ENCODE measurements around the gene CIAO3. TPM values are rescaled to one million over a fixed set of nuclear protein-coding genes. Genes with fewer than 3 reads are reported as not detected.

Gene CIAO3
- total RNA-seq, 2 experiments from 2014 or later: 33.3 to 38.2 TPM

- H3K27ac Mint-ChIP-seq: no peak overlapping the region
- no peak for ATAC-seq (ENCODE audit: poor library complexity)
- H3K4me1 Mint-ChIP-seq (ENCODE audit: low read depth): no peaks in the 10 kb centered on the region
- POLR2A ChIA-PET: no interaction called here
- H3K27ac ChIP-seq (ENCODE audit: low read depth in 1 of 2, low read length in 2 of 2): no peak overlapping the region
- H3K4me1 ChIP-seq (ENCODE audit: insufficient read depth, low read length): no peaks in the 10 kb centered on the region
- no peaks in the 10 kb centered on the region for H3K9me3 Mint-ChIP-seq
- no peak overlapping the region for H3K4me3 ChIP-seq (ENCODE audit: low read length)
- H3K4me3 Mint-ChIP-seq: no peak overlapping the region
- TF ChIP-seq, protein P1, sequence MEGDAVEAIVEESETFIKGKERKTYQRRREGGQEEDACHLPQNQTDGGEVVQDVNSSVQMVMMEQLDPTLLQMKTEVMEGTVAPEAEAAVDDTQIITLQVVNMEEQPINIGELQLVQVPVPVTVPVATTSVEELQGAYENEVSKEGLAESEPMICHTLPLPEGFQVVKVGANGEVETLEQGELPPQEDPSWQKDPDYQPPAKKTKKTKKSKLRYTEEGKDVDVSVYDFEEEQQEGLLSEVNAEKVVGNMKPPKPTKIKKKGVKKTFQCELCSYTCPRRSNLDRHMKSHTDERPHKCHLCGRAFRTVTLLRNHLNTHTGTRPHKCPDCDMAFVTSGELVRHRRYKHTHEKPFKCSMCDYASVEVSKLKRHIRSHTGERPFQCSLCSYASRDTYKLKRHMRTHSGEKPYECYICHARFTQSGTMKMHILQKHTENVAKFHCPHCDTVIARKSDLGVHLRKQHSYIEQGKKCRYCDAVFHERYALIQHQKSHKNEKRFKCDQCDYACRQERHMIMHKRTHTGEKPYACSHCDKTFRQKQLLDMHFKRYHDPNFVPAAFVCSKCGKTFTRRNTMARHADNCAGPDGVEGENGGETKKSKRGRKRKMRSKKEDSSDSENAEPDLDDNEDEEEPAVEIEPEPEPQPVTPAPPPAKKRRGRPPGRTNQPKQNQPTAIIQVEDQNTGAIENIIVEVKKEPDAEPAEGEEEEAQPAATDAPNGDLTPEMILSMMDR (IDR thresholded peaks at IDR 0.05): no peak
- peaks cover 0 to 3% of the 10 kb centered on the region in 2 experiments for H3K27me3 ChIP-seq (ENCODE audit: control insufficient read depth in 1 of 2, insufficient read depth in 2 of 2, low read length in 2 of 2)
- intact Hi-C loops (cut with DNase I, micrococcal nuclease): no loop called here
- H3K36me3 ChIP-seq (ENCODE audit: insufficient read depth, low read length): no peaks in the 10 kb centered on the region
- CTCF ChIA-PET: no interaction called here
- no peaks in the 10 kb centered on the region for H3K9me3 ChIP-seq (ENCODE audit: control insufficient read depth in 1 of 2, insufficient read depth in 1 of 2, low read length in 2 of 2)
- no peaks in the 10 kb centered on the region for H3K36me3 Mint-ChIP-seq (ENCODE audit: low read depth)
- DNase-seq: no peak
- peaks cover 5% of the 10 kb centered on the region for H3K27me3 Mint-ChIP-seq
Observed at GRCh38 chr16:775236-775796, 34.5 kb upstream of the CIAO3 start.

DNA sequence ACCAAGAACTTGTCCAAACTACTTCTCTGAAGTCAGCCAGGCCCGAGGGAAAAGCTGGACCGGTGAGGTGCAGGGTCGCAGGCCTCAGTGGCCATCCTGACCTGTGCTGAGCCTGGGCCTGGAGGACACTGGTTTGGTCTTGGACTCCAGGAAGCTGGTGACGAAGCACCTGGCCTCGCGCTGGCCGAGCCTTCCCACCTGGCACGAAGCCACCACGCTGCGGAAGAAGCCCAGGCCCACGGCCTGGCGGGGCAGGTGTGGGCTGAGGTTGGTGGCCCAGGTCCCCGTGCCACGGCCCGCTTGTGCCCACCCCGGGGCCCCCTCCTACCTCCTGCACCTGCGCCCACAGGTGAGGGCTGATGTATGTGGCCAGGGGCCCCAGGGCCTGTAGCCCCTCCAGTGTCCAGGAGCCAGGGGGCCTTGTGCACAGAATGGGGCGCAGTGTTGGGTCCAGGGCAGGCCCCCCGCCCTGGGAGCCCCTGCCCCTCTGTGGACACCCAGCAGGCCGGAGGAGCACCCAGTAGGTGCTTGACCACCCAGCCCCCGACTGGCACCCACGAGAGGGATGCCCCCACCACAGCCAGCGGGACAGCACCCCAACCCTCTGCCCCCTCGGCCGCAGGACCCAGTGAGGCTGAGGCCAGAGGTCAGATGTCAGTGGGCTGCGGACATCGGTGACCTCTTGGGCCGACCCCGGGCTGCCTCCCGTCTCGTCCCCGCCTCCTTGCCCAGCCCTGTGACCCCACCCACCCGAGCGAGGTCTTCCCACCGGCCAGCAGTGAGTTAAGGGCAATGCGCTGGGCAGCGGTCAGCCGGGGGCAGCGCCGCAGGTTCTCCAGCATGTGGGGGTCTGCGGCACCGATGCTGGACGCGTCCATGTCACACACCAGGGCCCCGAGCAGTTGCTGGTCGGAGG lies 33.5 kb upstream of the CIAO3 start:
- CTCF ChIA-PET: no interaction called here
- H3K36me3 Mint-ChIP-seq (ENCODE audit: low read depth): no peaks in the 10 kb centered on the region
- Histone ChIP-seq H3K27me3 (ENCODE audit: control insufficient read depth in 1 of 2, insufficient read depth in 2 of 2, low read length in 2 of 2) (peaks cover 0 to 4% of the 10 kb centered on the region in 2 experiments), H3K36me3 (ENCODE audit: insufficient read depth, low read length) (no peaks in the 10 kb centered on the region), H3K4me3 (ENCODE audit: low read length) (no peak overlapping the region), H3K4me1 (ENCODE audit: insufficient read depth, low read length) (no peaks in the 10 kb centered on the region), H3K9me3 (ENCODE audit: control insufficient read depth in 1 of 2, insufficient read depth in 1 of 2, low read length in 2 of 2) (no peaks in the 10 kb centered on the region), H3K27ac (ENCODE audit: low read depth in 1 of 2, low read length in 2 of 2) (no peak overlapping the region)
- TF ChIP-seq, protein P1 (IDR thresholded peaks at IDR 0.05): no peak
- peaks cover 5% of the 10 kb centered on the region for H3K27me3 Mint-ChIP-seq
- H3K4me1 Mint-ChIP-seq (ENCODE audit: low read depth): no peaks in the 10 kb centered on the region
- H3K9me3 Mint-ChIP-seq: no peaks in the 10 kb centered on the region
- ATAC-seq (ENCODE audit: poor library complexity) (no peak), DNase-seq (no peak)
- H3K4me3 Mint-ChIP-seq: no peak overlapping the region
- intact Hi-C loops (cut with DNase I, micrococcal nuclease): no loop called here
- no peak overlapping the region for H3K27ac Mint-ChIP-seq
- POLR2A ChIA-PET: no interaction called here

DNA sequence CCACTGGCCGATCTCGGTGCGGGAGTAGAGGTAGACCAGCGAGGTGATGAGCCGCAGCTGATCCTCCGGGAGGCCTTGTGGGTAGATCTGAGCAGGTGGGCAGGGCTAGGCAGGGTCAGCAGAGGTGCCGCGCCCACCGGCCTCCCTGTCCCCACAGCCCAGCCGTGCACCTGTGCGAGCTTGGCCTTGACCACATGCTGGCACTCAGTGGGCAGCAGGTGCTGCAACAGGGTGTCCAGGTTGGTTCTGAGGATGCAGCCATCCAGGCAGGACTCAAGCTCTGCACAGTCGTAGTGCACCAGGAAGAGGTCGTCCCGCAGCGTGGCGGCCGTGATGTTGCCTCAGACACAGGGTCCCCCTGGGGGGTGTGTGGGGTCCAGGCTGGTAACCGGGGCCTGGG lies 32.2 kb upstream of the CIAO3 start:
- H3K27ac Mint-ChIP-seq: no peak overlapping the region
- H3K36me3 Mint-ChIP-seq (ENCODE audit: low read depth): no peaks in the 10 kb centered on the region
- no peaks in the 10 kb centered on the region for H3K4me1 ChIP-seq (ENCODE audit: insufficient read depth, low read length)
- ChIA-PET CTCF (no interaction called here), POLR2A (no interaction called here)
- no peaks in the 10 kb centered on the region for H3K4me1 Mint-ChIP-seq (ENCODE audit: low read depth)
- TF ChIP-seq, protein P1 (IDR thresholded peaks at IDR 0.05): no peak
- DNase-seq (no peak), ATAC-seq (ENCODE audit: poor library complexity) (no peak)
- H3K4me3 ChIP-seq (ENCODE audit: low read length): no peak overlapping the region
- intact Hi-C loops (cut with DNase I, micrococcal nuclease): no loop called here
- peaks cover 5% of the 10 kb centered on the region for H3K27me3 Mint-ChIP-seq
- H3K27me3 ChIP-seq (ENCODE audit: control insufficient read depth in 1 of 2, insufficient read depth in 2 of 2, low read length in 2 of 2): peaks cover 0 to 5% of the 10 kb centered on the region in 2 experiments
- no peaks in the 10 kb centered on the region for H3K36me3 ChIP-seq (ENCODE audit: insufficient read depth, low read length)
- no peak overlapping the region for H3K4me3 Mint-ChIP-seq
- no peaks in the 10 kb centered on the region for H3K9me3 Mint-ChIP-seq
- no peak overlapping the region for H3K27ac ChIP-seq (ENCODE audit: low read depth in 1 of 2, low read length in 2 of 2)
- no peaks in the 10 kb centered on the region for H3K9me3 ChIP-seq (ENCODE audit: control insufficient read depth in 1 of 2, insufficient read depth in 1 of 2, low read length in 2 of 2)
